ENCODE measurements around the gene MTUS2.

- TF ChIP-seq CTCF (IDR thresholded peaks at IDR 0.05; ENCODE audit: insufficient read depth, low read length, poor library complexity, severe bottlenecking) (no peak), EZH2phosphoT487 (conservative IDR thresholded peaks at IDR 0.05; ENCODE audit: low read length) (no peak)
Observed at GRCh38 chr13:29195456-29195855, 375.3 kb downstream of the MTUS2 start.

Data from SU-DHL-6 (cell line).